RCC 7860 (cell line): ENCODE results near the gene SORCS2.

Source experiments
- DNase-seq: peaks from one replicate; pipeline ENCODE4 v3.0.0-alpha.2; 2015; ENCODE audit warnings: low spot score
- FAIRE-seq: peaks from 2 replicates; lab custom pipeline; 2012; peaks lifted over from hg19 to GRCh38; lab: Jason Lieb, UNC

The SORCS2 gene

GRCh38 chr4:7420661-7421040, 228.3 kb downstream of the SORCS2 start:
- DNase-seq, result no peak
- FAIRE-seq, result no peak

GRCh38 chr4:7421356-7422150, 229.2 kb downstream of the SORCS2 start:
- FAIRE-seq (no peak), DNase-seq (no peak)

DNA sequence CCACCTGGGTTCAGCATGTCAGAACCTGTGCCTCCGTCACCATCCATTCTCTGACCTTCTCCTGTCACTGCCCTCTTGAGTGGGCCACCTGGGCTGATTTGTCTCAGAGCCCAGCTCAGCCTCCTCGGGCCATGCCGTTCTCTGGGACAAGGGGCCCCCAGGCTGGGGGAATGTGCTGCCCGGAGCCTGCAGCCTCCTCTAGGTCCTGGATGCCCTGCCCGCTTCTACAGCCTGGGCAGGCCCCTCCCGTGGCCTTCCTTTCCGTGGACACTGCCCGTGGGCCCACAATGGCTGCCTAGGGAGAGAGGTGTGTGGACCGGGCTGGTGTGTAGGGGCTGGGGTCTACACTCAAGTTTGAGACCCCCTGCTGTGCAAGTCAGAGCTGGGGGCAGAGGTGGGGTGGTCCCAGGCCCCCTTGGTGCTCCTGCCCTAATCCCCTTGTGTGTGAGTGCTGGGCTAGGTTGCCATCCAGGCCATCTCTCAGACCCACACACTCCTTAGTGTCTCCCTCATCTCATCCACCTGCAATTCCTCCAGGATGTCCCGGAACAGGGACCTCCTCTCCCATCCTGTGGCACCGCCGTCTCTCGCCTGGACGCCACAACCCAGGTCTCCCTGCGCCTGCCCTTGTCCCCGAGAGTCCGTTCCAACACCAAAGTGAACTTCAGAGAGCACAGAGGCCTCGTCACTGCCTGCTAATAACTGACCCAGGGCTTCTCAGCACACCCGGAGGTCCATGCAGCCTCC, 230.0 kb downstream of the SORCS2 start:
- DNase-seq, result no peak
- FAIRE-seq, result no peak

GRCh38 chr4:7422898-7423180, 230.5 kb downstream of the SORCS2 start:
- FAIRE-seq (no peak), DNase-seq (no peak)

DNA sequence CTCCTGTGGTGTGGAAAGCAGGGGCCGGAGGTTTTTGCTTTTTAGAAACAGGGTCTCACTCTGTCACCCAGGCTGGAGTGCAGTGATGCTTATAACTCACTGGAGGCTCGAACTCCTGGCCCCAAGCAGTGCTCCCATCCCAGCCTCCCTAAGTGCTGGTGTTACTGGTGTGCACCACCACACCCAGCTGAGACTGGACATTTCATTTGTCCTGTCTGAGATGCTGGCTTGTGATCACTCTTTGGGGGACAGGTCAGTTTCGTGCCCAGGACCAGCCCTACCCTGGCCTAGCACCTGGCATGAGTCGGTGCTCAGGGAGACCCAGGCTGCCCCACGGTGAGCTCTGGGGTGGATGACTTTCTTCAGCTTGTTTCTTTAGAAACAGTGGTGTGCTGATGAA, 231.1 kb downstream of the SORCS2 start:
- FAIRE-seq, result no peak

DNA sequence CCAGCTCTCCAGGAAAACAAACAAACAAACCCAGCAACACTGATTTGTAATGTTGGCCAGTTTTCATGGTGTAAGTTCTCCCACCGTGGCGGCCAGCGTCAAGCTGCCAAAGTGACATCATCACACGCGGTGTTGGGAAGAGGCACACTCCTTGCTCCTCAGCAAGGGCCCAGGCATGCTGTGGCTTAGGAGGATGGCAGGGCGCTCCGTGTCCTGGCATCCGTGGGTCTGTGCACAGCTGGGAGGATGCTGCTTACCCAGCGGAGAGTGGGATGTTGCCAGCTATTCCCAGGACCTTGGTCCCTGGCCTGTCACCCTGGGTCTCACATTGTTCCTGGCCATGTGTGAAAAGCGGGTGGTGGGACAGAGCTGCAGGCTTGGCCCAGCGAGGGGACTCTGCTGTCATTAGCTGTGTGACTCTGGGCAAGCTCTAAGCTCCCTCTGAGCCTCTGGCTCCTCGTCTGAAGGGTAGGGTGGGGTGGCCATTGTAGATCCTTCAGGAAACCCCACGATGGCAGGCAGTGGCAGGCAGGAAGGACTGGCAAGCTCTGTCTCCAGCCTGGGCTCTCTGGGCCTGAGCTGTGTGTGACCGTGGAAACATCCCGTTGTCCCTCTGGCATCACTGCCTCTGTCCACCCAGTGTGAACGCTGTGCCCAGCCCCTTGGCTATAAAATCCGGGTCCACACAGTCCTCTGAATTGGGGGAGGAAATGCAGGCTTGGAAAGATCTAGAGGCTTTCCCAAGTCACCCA, 231.6 kb downstream of the SORCS2 start:
- no peak for FAIRE-seq
- no peak for DNase-seq

More for the DNA sequence above, 231.1 kb downstream of the SORCS2 start:
- DNase-seq, result no peak

- DNase-seq, result no peak
- FAIRE-seq, result no peak
Measured at GRCh38 chr4:7424553-7425111, 232.3 kb downstream of the SORCS2 start.

GRCh38 chr4:7425124-7425523, 232.8 kb downstream of the SORCS2 start:
- no peak for FAIRE-seq
- DNase-seq, result no peak

GRCh38 chr4:7425591-7426468, 233.5 kb downstream of the SORCS2 start:
- FAIRE-seq (no peak), DNase-seq (no peak)

- no peak for DNase-seq
- no peak for FAIRE-seq
Measured at GRCh38 chr4:7426525-7427171, 234.3 kb downstream of the SORCS2 start.

DNA sequence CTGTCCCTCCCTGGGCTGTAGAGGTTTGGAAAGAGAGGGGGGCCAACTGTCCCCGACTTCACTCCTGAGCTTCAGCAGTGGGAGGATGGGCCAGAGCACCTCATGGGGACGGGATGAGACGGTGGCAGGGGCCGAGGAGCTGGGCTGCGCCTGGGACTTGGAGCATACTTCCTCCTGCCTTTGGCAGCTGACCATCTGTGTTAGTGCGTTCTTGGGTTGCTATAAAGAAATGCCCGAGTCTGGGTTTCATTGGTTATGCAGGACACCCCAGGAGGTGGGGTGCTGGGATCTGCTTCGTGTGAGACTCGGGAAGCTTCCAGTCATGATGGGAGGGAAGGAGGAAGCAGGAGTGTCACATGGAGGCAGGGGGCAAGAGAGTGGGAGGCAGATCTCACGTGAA, 235.0 kb downstream of the SORCS2 start:
- no peak for FAIRE-seq
- no peak for DNase-seq

DNA sequence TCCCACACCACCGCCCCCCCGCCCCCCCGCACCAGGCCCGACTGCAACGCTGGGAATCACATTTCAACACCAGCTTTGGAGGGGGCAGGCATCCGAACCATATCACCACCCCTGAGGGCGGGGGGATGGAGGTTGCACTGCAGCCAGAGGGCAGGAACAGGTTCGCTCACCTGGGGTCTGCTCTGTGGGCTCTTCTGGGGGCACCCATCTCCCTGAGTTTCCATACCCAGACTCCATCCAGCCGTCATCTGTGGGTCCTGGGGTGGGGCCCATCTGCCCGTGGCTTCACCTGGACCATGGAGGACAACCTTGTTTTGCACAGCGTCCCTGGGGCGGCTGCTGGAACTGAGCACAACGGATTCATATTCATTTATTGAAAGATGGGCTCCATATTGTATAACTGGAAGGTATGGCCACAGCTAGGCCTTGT, 235.5 kb downstream of the SORCS2 start:
- FAIRE-seq (no peak), DNase-seq (no peak)

DNA sequence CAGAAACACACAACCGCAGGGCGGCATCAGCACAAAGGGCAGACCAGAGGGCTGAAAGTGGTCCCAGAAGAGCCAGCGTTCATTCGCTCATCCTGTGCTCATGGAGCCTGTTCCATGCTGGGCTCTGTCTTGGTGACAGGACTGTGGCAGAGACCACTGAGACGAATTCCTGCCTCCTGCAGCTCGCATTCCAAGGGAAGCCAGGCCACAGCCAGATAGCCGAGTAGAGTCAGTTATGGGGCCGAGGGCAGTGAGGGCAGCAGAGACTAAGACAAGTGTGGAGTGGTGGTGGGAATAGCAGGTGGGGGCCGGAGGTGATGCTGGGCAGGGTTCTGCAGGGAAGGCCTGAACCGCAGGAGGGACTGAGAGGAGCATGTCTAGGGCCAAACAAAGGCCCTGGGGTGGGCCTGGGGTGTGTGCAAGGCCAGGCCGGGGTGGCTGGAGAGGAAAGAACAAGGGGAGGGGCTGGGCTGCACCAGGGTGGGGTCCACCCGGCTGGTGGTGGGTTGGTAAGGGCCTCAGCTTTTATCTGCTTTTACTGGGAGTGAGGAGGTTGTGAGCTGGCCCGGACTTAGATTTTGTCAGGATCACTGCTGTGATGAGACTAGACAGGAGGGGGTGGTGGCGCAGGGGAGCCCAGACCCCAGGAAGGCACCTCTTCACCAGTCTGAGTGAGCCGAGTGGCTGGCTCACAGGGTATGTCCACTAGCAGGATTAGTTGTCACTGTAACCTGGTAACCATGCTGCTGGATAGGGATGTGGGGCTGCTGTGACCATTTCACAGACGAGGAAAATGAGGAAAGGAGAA, 236.1 kb downstream of the SORCS2 start:
- FAIRE-seq, result no peak
- no peak for DNase-seq

- DNase-seq (no peak), FAIRE-seq (no peak)
Measured at GRCh38 chr4:7429069-7429416, 236.7 kb downstream of the SORCS2 start.

DNA sequence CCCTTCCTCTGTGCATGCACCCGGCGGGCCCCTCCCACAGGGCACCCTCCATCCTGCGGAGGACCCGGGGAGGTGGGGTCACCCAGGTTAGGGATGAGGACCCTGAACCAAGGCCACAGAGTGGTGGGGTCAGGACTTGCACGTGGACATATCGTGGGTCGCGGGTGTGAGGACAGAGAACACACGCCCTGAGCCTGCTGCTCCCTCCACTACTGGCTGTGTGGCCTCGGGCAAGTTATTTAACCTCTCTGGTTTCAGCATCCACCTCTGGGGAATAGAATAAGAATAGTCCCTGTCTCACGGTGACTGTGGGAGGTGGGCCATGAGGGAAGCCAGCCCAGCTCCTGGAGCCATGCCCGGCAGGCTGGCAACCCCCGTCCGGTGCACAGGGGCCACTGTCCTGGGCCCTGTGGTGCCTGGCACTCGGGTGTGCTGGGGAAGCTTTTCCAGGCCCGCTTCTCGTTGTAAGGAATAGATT, 237.3 kb downstream of the SORCS2 start:
- no peak for FAIRE-seq
- DNase-seq, result no peak

- FAIRE-seq, result no peak
- DNase-seq, result no peak
Measured at GRCh38 chr4:7430368-7430964, 238.1 kb downstream of the SORCS2 start.

- no peak for DNase-seq
- no peak for FAIRE-seq
Measured at GRCh38 chr4:7430965-7431695, 238.8 kb downstream of the SORCS2 start.
